ENCODE data around the gene RPP21. TPM values are rescaled to one million over a fixed set of nuclear protein-coding genes. Genes with fewer than 3 reads are reported as not detected.
A peak's percentile ranks its signal among the peaks of the same experiment; 100 is the strongest.

The RPP21 gene
- total and polyA plus RNA-seq, 12 donors, result 24.2 to 223 (median 59.7) TPM

- 0 to 1% (median 0%) methylated on average over 14 to 29 of the region's 29 CpGs for WGBS, 4 donors
- H3K9me3 ChIP-seq (replicated peaks in 1 of 3), result no peaks in the 10 kb centered on the region
- intact Hi-C loops (cut with DNase I), result no loop called here
- TF ChIP-seq POLR2A (IDR thresholded peaks at IDR 0.05) (no peak), CTCF (IDR thresholded peaks at IDR 0.05) (no peak)
- peaks cover 9 to 32% of the 10 kb centered on the region in 2 donors for H3K4me1 ChIP-seq (replicated peaks in 1 of 2)
- no peaks in the 10 kb centered on the region for H3K27me3 ChIP-seq
- H3K4me3 ChIP-seq, result peak overlapping the region; percentile 62 to 98 (median 84)
- H3K27ac ChIP-seq, result peak overlapping the region; percentile 96 to 99 (median 97)
- peaks cover 0 to 17% of the 10 kb centered on the region in 2 donors for H3K36me3 ChIP-seq (replicated peaks in 1 of 2)
- peak in 4 of 7 donors; percentile 43 to 56 (median 44) for DNase-seq
Observed at GRCh38 chr6:30325873-30326525, 19.0 kb upstream of the RPP21 start.

- DNase-seq, result peak; percentile 83 to 92 (median 87)
- 1 to 4% (median 1%) methylated on average over 14 to 90 of the region's 90 CpGs for WGBS, 4 donors
Observed at GRCh38 chr6:30326526-30327231, 18.3 kb upstream of the RPP21 start, which contains the start of gene TRIM39. TRIM39 (plus strand) TSS chr6:30326927; CDS start chr6:30329318, 2,391 bp downstream.

GRCh38 chr6:30327232-30327746 lies 17.7 kb upstream of the RPP21 start:
- intact Hi-C loops (cut with DNase I), result no loop called here
- WGBS, 4 donors, result 1 to 3% (median 2%) methylated on average over 10 to 17 of the region's 17 CpGs
- H3K36me3 ChIP-seq (replicated peaks in 1 of 2), result peaks cover 0 to 30% of the 10 kb centered on the region in 2 donors
- DNase-seq, result peak in 1 of 7 donors; percentile 81
- H3K27me3 ChIP-seq, result no peaks in the 10 kb centered on the region
- peaks cover 9 to 29% of the 10 kb centered on the region in 2 donors for H3K4me1 ChIP-seq (replicated peaks in 1 of 2)
- no peak for TF ChIP-seq POLR2A (IDR thresholded peaks at IDR 0.05)
- TF ChIP-seq CTCF (IDR thresholded peaks at IDR 0.05), result no peak
- no peaks in the 10 kb centered on the region for H3K9me3 ChIP-seq (replicated peaks in 1 of 3)
- H3K27ac ChIP-seq, result peak overlapping the region; percentile 96 to 99 (median 97)
- H3K4me3 ChIP-seq, result peak overlapping the region; percentile 62 to 98 (median 84)

More at GRCh38 chr6:30326526-30327231, 18.3 kb upstream of the RPP21 start, which contains the start of gene TRIM39:
- H3K4me3 ChIP-seq, result peak within 1 kb of the TSS; percentile 62 to 98 (median 84)
- no peaks in the 10 kb centered on the region for H3K9me3 ChIP-seq (replicated peaks in 1 of 3)
- H3K36me3 ChIP-seq (replicated peaks in 1 of 2), result peaks cover 0 to 24% of the 10 kb centered on the region in 2 donors
- TF ChIP-seq POLR2A (IDR thresholded peaks at IDR 0.05) (peak in 1 of 2 donors; percentile 78), CTCF (IDR thresholded peaks at IDR 0.05) (no peak)
- H3K27me3 ChIP-seq, result no peaks in the 10 kb centered on the region
- peaks cover 9 to 29% of the 10 kb centered on the region in 2 donors for H3K4me1 ChIP-seq (replicated peaks in 1 of 2)
- intact Hi-C loops (cut with DNase I), result no loop called here
- H3K27ac ChIP-seq, result peak within 1 kb of the TSS; percentile 96 to 99 (median 97)

- peaks cover 0 to 41% of the 10 kb centered on the region in 2 donors for H3K36me3 ChIP-seq (replicated peaks in 1 of 2)
- H3K4me3 ChIP-seq, result no peak overlapping the region
- no peak for TF ChIP-seq POLR2A (IDR thresholded peaks at IDR 0.05)
- no peak for TF ChIP-seq CTCF (IDR thresholded peaks at IDR 0.05)
- H3K27ac ChIP-seq, result no peak overlapping the region
- DNase-seq, result no peak
- intact Hi-C loops (cut with DNase I), result no loop called here
- H3K9me3 ChIP-seq (replicated peaks in 1 of 3), result no peaks in the 10 kb centered on the region
- H3K4me1 ChIP-seq (replicated peaks in 1 of 2), result peaks cover 9 to 29% of the 10 kb centered on the region in 2 donors
- H3K27me3 ChIP-seq, result no peaks in the 10 kb centered on the region
Observed at GRCh38 chr6:30328397-30328796, 16.6 kb upstream of the RPP21 start.

Data from adrenal gland (tissue), 12 donors.